Measurements from ENCODE around the gene OTULIN. TPM values are rescaled to one million over a fixed set of nuclear protein-coding genes. Genes with fewer than 3 reads are reported as not detected.

OTULIN gene
- total and polyA plus RNA-seq, 2 of the 13 experiments (the other 11 are each of a cell fraction or from before 2014, with no cell fraction given), result 7.0 to 34.8 TPM

GRCh38 chr5:14664270-14665100, at the start of gene OTULIN (continued):
- TF ChIP-seq DPF2 (CRISPR knock-in tag; IDR thresholded peaks at IDR 0.05; ENCODE audit: borderline replicate concordance, low read depth) (no peak), ZNF512B (CRISPR knock-in tag; IDR thresholded peaks at IDR 0.05; ENCODE audit: borderline replicate concordance) (no peak), SMAD9 (CRISPR knock-in tag; IDR thresholded peaks at IDR 0.05) (peak; percentile 63; the same call in 1 of the 2 replicates), ZBTB7B (CRISPR knock-in tag; IDR thresholded peaks at IDR 0.05) (no peak), JDP2 (CRISPR knock-in tag; IDR thresholded peaks at IDR 0.05; ENCODE audit: borderline replicate concordance) (no peak), ZNF350 (CRISPR knock-in tag; IDR thresholded peaks at IDR 0.05; ENCODE audit: borderline replicate concordance, low read depth) (peak; percentile 72), SP5 (CRISPR knock-in tag; IDR thresholded peaks at IDR 0.05; ENCODE audit: borderline replicate concordance, low read depth) (peak; percentile 54), NCOA5 (CRISPR knock-in tag; IDR thresholded peaks at IDR 0.05) (no peak), KDM2A (CRISPR knock-in tag; IDR thresholded peaks at IDR 0.05; ENCODE audit: borderline replicate concordance, low read depth) (peak; percentile 89), ZNF782 (CRISPR knock-in tag; IDR thresholded peaks at IDR 0.05; ENCODE audit: borderline replicate concordance) (peak; percentile 97), NFKBIZ (CRISPR knock-in tag; IDR thresholded peaks at IDR 0.05) (peak; percentile 69; the same call in 1 of the 2 replicates), FOXA3 (CRISPR knock-in tag; IDR thresholded peaks at IDR 0.05) (no peak), ZNF451 (CRISPR knock-in tag; IDR thresholded peaks at IDR 0.05) (peak; percentile 76), ZNF24 (IDR thresholded peaks at IDR 0.05) (no peak), ZNF382 (CRISPR knock-in tag; IDR thresholded peaks at IDR 0.05; ENCODE audit: borderline replicate concordance) (no peak), ZNF605 (CRISPR knock-in tag; IDR thresholded peaks at IDR 0.05) (peak; percentile 33), ARHGAP35 (CRISPR knock-in tag; IDR thresholded peaks at IDR 0.05; ENCODE audit: borderline replicate concordance) (no peak), ZNF740 (CRISPR knock-in tag; IDR thresholded peaks at IDR 0.05) (no peak), ARID4A (CRISPR knock-in tag; IDR thresholded peaks at IDR 0.05; ENCODE audit: borderline replicate concordance) (peak; percentile 88), ZNF564 (CRISPR knock-in tag; IDR thresholded peaks at IDR 0.05) (0 out of 2 replicates have a peak, but pooled peaks have one; percentile 50), SRSF1 (optimal IDR thresholded peaks at IDR 0.05; ENCODE audit: low read depth, low read length) (no peak), ZNF749 (CRISPR knock-in tag; IDR thresholded peaks at IDR 0.05; ENCODE audit: borderline replicate concordance) (peak; percentile 89), PITX1 (CRISPR knock-in tag; IDR thresholded peaks at IDR 0.05) (peak; percentile 56; the same call in 1 of the 2 replicates)

All from HepG2 (cell line).